GM12874 (cell line): ENCODE results near the gene SYT14.

Experiments
- TF ChIP-seq, protein P1 (sequence below): IDR thresholded peaks from 2 replicates; pipeline ENCODE4 v1.5.1; 2011; ENCODE audit warnings: low read depth, mild to moderate bottlenecking, control low read depth, low read length, moderate library complexity; ENCODE audit not compliant: insufficient read depth

SYT14 gene

GRCh38 chr1:210081494-210081893, 143.5 kb downstream of the SYT14 start:
- TF ChIP-seq, protein P1, sequence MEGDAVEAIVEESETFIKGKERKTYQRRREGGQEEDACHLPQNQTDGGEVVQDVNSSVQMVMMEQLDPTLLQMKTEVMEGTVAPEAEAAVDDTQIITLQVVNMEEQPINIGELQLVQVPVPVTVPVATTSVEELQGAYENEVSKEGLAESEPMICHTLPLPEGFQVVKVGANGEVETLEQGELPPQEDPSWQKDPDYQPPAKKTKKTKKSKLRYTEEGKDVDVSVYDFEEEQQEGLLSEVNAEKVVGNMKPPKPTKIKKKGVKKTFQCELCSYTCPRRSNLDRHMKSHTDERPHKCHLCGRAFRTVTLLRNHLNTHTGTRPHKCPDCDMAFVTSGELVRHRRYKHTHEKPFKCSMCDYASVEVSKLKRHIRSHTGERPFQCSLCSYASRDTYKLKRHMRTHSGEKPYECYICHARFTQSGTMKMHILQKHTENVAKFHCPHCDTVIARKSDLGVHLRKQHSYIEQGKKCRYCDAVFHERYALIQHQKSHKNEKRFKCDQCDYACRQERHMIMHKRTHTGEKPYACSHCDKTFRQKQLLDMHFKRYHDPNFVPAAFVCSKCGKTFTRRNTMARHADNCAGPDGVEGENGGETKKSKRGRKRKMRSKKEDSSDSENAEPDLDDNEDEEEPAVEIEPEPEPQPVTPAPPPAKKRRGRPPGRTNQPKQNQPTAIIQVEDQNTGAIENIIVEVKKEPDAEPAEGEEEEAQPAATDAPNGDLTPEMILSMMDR = no peak

DNA sequence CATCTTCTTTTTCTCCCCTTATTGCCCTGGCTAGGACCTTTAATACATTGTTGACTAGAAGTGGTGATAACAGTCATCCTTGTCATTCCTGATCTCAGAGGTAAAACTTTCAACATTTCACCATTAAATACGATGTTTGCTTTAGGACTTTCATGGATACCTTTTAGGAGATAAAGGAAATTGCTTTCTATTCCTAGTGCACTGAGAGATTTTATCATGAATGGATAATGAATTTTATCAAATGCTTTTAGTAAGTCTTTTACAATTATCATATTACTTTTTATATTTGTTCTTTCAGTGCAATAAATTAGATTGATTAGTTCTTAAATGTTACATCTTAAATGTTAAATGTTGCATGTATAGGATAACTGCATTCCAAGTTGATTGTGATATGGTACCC, 147.3 kb downstream of the SYT14 start:
- TF ChIP-seq, protein P1 = no peak

DNA sequence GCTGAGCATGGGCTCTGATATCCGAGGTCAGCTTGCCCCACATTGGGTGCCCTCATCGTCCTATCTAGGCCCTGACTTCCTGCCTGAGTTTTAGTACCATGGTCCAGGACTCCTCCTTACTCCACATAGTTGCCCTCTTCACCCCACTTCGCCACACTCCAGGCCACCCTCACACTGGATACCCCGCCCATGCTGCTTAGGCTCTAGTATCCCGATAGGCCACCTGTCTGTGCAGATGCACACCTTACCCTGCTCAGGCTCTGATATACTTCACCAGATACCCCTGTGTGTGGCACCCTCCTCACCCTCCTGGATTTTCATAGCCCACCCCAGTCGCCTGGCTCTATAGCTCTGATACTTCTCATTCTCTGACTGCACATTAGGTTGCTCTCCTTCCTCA, 149.0 kb downstream of the SYT14 start:
- TF ChIP-seq, protein P1 = no peak

DNA sequence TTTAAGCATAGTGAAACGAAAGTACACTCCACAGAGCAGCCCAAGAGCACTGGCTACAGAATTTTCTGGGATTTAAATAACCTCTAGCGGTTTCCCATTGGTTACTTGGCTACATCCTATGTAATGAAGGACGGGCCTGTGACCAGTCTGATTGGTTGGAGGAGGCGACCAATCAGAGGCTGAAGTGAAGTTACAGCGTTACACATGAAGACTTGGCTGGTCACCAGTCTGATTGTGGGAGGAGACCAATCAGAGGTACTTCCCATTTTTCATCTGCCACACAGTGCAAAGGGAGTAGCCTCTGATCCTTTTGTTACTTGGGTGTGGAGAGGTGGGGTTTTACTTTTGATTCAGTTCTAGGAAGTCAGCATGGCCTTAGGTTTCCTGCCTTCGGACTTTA, 151.8 kb downstream of the SYT14 start:
- TF ChIP-seq, protein P1 = no peak

GRCh38 chr1:210092366-210092765, 154.3 kb downstream of the SYT14 start:
- TF ChIP-seq, protein P1 = no peak

GRCh38 chr1:210093461-210093860, 155.4 kb downstream of the SYT14 start:
- TF ChIP-seq, protein P1 = no peak

DNA sequence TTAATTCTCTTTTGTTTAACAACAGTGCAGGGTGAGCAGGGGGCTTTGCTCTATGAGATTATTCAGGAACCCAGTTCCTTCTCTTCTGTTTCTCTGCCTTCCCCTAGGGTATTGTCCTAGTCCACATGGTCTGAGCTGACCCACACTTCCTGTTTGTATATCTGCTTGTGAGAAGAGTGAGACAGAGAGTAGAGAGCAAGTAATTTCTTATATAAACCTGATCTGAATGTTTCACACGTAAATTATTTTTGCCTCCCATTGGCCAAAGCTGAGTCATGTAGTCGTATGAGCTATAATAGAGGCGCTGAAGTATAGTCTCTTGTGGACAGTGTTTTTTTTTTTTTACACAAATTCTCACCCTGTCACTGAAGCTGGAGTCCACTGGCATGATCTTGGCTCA, 160.3 kb downstream of the SYT14 start:
- TF ChIP-seq, protein P1 = no peak

GRCh38 chr1:210099921-210100320, 161.9 kb downstream of the SYT14 start:
- TF ChIP-seq, protein P1 = no peak
